ENCODE data around the gene RENBP.

GRCh38 chrX:153920546-153920945 lies 23.9 kb downstream of the RENBP start:
- TF ChIP-seq POLR2AphosphoS5 (IDR thresholded peaks at IDR 0.05; ENCODE audit: low read depth, low read length) (no peak), POLR2A (IDR thresholded peaks at IDR 0.05; ENCODE audit: low read depth, low read length) (no peak)
